MM.1S (cell line): ENCODE measurements around the gene LNX2.

Experiments used
- CTCF ChIP-seq: fragments of 300-600 bp; sonication (generic); IDR thresholded peaks from 2 replicates; pipeline ENCODE4 v1.5.1; 2016; ENCODE audit warnings: antibody characterized with exemption, low read length, mixed read lengths
- EZH2 ChIP-seq: fragments of 300-600 bp; sonication (generic); optimal IDR thresholded peaks from 2 replicates; pipeline ENCODE3; 2017; ENCODE audit warnings: low read depth, mild to moderate bottlenecking, antibody characterized with exemption, low read length, mixed read lengths

DNA sequence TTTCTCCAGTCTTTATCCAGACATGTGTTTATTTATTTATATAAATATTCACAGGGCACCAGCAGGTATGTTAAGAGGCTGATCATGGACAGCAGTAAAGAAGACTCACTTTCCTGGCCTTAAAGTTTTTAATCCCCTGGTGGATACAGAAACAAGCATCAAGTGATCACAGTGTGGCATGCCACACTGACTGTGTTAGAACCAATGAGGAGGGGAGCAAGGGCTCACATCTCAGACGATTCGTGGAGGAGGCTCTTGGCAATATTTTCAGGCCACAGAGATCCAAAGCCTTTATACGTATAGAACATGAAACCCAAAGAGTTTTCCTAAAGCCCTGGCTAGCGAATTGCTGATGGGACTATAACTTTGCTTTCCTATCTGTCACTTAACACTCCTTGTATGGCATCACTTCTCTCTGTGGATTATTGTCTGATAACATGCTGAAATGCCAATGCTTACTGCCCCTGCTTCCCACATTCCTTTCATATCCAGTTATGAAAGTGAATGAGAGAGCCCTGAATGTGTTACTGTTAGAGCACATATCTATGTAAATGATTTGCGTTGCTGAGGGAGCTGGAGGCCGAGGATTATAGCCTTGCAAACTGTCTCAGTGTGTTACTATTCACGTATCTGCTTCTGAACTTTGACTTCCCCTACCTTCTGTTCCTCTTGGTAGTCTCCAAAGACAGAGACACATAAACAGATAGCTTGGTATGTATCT lies 39.0 kb upstream of the LNX2 start:
- no peak for TF ChIP-seq CTCF
- no peak for TF ChIP-seq EZH2
